GM18499 (cell line): ENCODE data around the gene KATNAL2.
"Not testable (repeated sequence)": the region's sequence is repeated elsewhere in the genome, so short reads cannot be mapped to it uniquely, and the experiment has no call there.

ENCODE experiments used
- ATAC-seq: cut with Tn5 transposase; IDR thresholded peaks from one replicate; pipeline ENCODE4 v1.9.1; 2021; ENCODE audit warnings: moderate number of reproducible peaks; ENCODE audit not compliant: insufficient read depth, unreplicated experiment

Gene KATNAL2

GRCh38 chr18:46920653-46921052 is 3.3 kb downstream of the KATNAL2 start:
- ATAC-seq: no peak

GRCh38 chr18:46939337-46939963 is 22.0 kb downstream of the KATNAL2 start:
- no peak for ATAC-seq

DNA sequence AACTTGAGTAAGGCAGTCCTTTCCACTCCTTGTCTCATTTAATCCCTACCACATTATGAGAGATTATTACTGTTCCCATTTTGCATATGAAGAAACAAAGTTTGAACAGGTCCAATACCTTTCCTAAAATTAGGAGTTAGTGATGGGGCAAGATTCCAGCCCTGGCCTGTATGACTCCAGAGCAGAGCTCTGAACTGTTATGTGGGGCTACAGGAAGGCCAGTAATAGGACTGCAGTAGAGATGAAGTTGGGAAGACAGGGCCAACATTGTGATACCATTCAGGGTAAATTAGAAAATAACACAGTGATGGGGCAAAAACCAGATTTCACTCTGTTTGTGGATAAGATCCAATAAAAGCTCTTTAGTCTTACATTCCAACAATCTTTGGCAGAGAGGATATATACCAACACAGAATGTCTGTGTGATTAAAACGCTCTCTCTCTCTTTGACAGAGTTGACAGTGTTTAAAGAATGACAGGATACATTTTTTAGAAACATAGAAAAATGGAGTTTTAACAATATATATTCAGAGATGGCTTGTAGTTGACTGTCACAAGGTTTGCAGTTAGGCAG is 22.7 kb downstream of the KATNAL2 start:
- no peak for ATAC-seq

DNA sequence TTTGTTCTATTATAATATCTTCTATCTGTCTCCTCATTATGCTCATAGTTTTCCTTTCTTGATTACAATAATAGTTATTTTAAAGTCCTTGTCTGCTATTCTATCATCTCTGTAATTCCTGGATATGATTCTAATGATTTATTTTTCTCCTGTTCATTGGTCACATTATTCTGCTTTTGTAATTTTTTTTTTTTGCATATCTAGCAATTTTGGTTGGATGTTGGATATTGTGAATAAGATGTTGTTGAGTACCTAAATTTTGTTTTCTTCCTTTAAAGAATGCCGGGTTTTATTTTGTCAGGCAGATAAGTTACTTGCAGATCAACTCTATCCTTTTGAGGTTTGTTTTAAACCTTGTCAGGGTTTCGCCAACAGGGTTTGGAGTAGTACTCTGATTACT is 25.2 kb downstream of the KATNAL2 start:
- no peak for ATAC-seq

- peak; percentile 93 for ATAC-seq
These were observed 29.4 kb downstream of the KATNAL2 start for GRCh38 chr18:46946656-46947282.

- ATAC-seq: no peak
These were observed 32.8 kb downstream of the KATNAL2 start for GRCh38 chr18:46950064-46950656.

DNA sequence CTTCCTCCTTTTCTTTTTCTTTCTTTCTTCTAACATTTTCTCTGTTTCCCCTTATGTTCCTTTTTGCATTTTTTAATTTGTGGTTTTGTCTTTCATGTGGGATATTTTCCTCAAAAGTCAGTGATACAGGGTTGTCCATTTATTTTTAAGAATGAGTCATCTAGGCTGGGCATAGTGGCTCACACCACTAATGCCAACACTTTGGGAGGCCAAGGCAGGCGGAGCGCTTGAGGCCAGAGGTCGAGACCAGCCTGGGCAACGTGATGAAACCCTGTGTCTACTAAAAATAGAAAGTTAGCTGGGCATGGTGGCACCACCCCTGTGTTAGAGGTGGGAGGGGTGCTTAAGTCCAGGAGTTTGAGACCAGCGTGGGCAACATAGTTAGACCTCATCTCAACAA is 35.8 kb downstream of the KATNAL2 start:
- ATAC-seq: no peak

- no peak for ATAC-seq
These were observed 40.8 kb downstream of the KATNAL2 start for GRCh38 chr18:46958209-46958608.

- not testable (repeated sequence) for ATAC-seq
These were observed 46.5 kb downstream of the KATNAL2 start for GRCh38 chr18:46963656-46964578.

DNA sequence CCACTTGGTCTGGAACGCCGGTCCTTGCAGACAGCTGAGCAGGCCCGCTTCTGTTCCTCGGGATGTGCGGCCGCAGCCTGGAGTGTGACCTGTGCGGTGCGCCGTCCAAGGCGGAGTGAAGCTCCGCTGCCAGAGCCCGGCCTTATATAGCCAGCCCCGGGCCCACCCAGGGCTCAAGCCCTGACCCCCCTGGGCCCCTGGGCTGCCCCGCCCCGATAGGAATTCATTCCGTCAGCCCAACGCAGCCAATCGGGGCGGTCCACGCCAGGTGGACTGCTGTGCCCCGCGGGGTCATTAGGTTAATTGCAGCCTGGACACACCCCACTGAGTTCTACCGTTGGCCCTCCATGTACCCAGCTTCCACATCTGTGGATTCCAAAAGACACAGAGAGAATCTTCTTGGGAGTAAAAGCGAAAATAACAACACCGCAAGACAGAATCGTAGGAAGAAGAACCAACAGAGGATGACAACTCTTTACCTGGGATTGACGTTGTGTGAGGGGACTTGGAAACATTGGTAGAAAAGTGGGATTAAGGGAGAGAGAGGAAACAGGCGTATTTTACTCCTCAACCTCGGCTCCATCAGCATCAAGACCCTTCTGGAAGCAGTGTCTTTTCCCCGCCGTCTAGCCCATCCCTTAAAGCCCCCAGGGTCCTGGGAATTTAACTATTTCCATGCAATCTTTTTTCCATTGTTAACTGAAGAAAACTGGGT is 47.3 kb downstream of the KATNAL2 start:
- not testable (repeated sequence) for ATAC-seq

DNA sequence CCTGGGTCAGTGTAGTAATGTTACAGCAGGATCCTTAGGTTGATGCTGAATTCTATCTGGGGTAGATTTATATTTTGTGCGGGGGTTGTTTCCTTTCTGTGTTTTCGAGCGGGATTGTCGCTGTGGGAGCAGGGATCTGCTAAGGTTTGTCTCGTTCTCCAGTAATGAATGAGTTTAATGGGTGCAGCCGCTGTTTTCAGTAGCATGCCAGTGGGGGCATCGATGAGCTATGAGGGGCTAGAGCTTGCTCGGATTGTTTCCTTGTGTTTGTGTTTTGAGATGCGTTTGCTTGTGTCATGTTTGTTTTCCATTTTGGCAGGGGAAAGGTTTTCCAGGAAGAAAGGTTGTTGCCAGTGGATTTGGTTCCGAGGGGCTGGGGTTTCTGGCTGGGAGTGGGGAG is 48.9 kb downstream of the KATNAL2 start:
- not testable (repeated sequence) for ATAC-seq

- ATAC-seq: not testable (repeated sequence)
These were observed 52.1 kb downstream of the KATNAL2 start for GRCh38 chr18:46969551-46969950.

- not testable (repeated sequence) for ATAC-seq
These were observed 102.5 kb downstream of the KATNAL2 start for GRCh38 chr18:47019870-47020269.

DNA sequence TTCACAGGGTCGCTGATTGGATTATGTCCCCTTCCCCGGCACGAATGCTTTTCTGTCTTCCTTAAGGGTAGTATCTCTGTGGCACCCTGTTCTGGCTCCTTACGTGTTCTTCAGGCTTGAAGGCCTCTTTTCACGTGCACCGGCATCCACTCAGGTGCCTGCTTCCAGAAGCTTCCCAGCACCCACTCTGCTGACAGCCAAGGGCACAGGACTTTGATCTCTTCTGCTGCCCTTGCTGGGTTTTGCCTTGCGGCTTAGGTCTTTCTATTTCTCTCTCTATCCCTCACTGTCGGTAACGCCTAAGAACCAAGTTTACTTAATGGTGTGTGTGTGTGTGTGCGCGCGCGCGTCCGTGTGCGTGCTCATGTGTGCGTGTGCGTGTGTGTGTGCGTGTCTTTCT is 103.4 kb downstream of the KATNAL2 start:
- ATAC-seq: not testable (repeated sequence)

DNA sequence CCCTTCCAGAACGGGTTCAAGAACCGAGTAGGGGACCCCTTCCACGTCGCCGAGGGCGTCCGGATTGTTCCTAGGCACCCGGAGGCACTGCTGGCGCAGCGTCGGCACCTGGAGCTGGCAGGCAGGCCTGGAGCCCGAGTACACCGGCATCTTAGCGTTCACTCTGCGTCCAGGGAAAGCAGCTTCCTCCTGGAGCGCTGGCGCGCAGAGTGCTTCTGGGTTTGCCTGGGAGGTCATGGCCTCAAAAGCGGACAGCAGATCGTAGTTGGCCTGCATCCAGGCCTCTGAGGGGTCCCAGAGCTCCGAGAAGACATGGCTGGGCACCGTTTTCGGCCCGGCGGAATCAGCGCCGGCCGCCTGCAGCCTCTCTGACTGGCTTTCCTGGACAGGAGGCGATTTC is 105.4 kb downstream of the KATNAL2 start:
- ATAC-seq: not testable (repeated sequence)

GRCh38 chr18:47023769-47024465 is 106.5 kb downstream of the KATNAL2 start:
- ATAC-seq: not testable (repeated sequence)

- ATAC-seq: not testable (repeated sequence)
These were observed 108.3 kb downstream of the KATNAL2 start for GRCh38 chr18:47025557-47026174.

DNA sequence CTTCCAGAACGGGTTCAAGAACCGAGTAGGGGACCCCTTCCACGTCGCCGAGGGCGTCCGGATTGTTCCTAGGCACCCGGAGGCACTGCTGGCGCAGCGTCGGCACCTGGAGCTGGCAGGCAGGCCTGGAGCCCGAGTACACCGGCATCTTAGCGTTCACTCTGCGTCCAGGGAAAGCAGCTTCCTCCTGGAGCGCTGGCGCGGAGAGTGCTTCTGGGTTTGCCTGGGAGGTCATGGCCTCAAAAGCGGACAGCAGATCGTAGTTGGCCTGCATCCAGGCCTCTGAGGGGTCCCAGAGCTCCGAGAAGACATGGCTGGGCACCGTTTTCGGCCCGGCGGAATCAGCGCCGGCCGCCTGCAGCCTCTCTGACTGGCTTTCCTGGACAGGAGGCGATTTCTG is 111.3 kb downstream of the KATNAL2 start:
- not testable (repeated sequence) for ATAC-seq
